ENCODE data around the gene KCNJ2.

KCNJ2 gene

GRCh38 chr17:70168044-70168976 is 1.0 kb upstream of the KCNJ2 start:
- Histone ChIP-seq H2AFZ (ENCODE audit: low read depth, low read length) (no peak overlapping the region), H3K4me1 (ENCODE audit: insufficient read depth, low read length) (no peaks in the 10 kb centered on the region), H3K4me3 (ENCODE audit: low read depth in 1 of 2, low read length in 2 of 2) (no peak overlapping the region), H3K4me2 (ENCODE audit: insufficient read depth, low read length) (no peak overlapping the region), H3K9me3 (ENCODE audit: insufficient read depth, low read length, severe bottlenecking) (no peaks in the 10 kb centered on the region), H3K79me2 (ENCODE audit: insufficient read depth, low read length) (no peaks in the 10 kb centered on the region), H3K36me3 (ENCODE audit: insufficient read depth, low read length) (no peaks in the 10 kb centered on the region), H4K20me1 (ENCODE audit: insufficient read depth, low read length) (no peaks in the 10 kb centered on the region), H3K9ac (ENCODE audit: low read depth, low read length) (no peak overlapping the region), H3K27me3 (ENCODE audit: insufficient read depth, low read length, poor library complexity) (no peaks in the 10 kb centered on the region), H3K27ac (ENCODE audit: low read length) (no peak overlapping the region)
- DNase-seq (no peak), ATAC-seq (ENCODE audit: insufficient read depth, low read depth) (no peak)
- TF ChIP-seq EZH2 (IDR thresholded peaks at IDR 0.05; ENCODE audit: borderline replicate concordance, low read depth, low read length, severe bottlenecking), result no peak
- peak; percentile 35 for TF ChIP-seq CTCF (IDR thresholded peaks at IDR 0.05; ENCODE audit: borderline replicate concordance, extremely low read depth, low read length, poor library complexity, severe bottlenecking)

GRCh38 chr17:70169709-70170597 is 621 bp downstream of the KCNJ2 start:
- Histone ChIP-seq H3K27me3 (ENCODE audit: insufficient read depth, low read length, poor library complexity) (no peaks in the 10 kb centered on the region), H3K9ac (ENCODE audit: low read depth, low read length) (no peak overlapping the region), H4K20me1 (ENCODE audit: insufficient read depth, low read length) (no peaks in the 10 kb centered on the region), H3K27ac (ENCODE audit: low read length) (no peak overlapping the region), H3K4me1 (ENCODE audit: insufficient read depth, low read length) (no peaks in the 10 kb centered on the region), H3K4me2 (ENCODE audit: insufficient read depth, low read length) (no peak overlapping the region), H3K36me3 (ENCODE audit: insufficient read depth, low read length) (no peaks in the 10 kb centered on the region), H3K9me3 (ENCODE audit: insufficient read depth, low read length, severe bottlenecking) (no peaks in the 10 kb centered on the region), H2AFZ (ENCODE audit: low read depth, low read length) (no peak overlapping the region), H3K79me2 (ENCODE audit: insufficient read depth, low read length) (no peaks in the 10 kb centered on the region), H3K4me3 (ENCODE audit: low read depth in 1 of 2, low read length in 2 of 2) (no peak overlapping the region)
- TF ChIP-seq EZH2 (IDR thresholded peaks at IDR 0.05; ENCODE audit: borderline replicate concordance, low read depth, low read length, severe bottlenecking) (no peak), CTCF (IDR thresholded peaks at IDR 0.05; ENCODE audit: borderline replicate concordance, extremely low read depth, low read length, poor library complexity, severe bottlenecking) (no peak)
- DNase-seq, result no peak
- ATAC-seq (ENCODE audit: insufficient read depth, low read depth), result no peak

GRCh38 chr17:70171159-70171558 is 1.8 kb downstream of the KCNJ2 start:
- Histone ChIP-seq H3K27ac (ENCODE audit: low read length) (no peak overlapping the region), H3K27me3 (ENCODE audit: insufficient read depth, low read length, poor library complexity) (no peaks in the 10 kb centered on the region), H3K4me2 (ENCODE audit: insufficient read depth, low read length) (no peak overlapping the region), H3K4me3 (ENCODE audit: low read depth in 1 of 2, low read length in 2 of 2) (no peak overlapping the region), H3K36me3 (ENCODE audit: insufficient read depth, low read length) (no peaks in the 10 kb centered on the region), H2AFZ (ENCODE audit: low read depth, low read length) (no peak overlapping the region), H4K20me1 (ENCODE audit: insufficient read depth, low read length) (no peaks in the 10 kb centered on the region), H3K9ac (ENCODE audit: low read depth, low read length) (no peak overlapping the region), H3K79me2 (ENCODE audit: insufficient read depth, low read length) (no peaks in the 10 kb centered on the region), H3K4me1 (ENCODE audit: insufficient read depth, low read length) (no peaks in the 10 kb centered on the region), H3K9me3 (ENCODE audit: insufficient read depth, low read length, severe bottlenecking) (no peaks in the 10 kb centered on the region)
- TF ChIP-seq EZH2 (IDR thresholded peaks at IDR 0.05; ENCODE audit: borderline replicate concordance, low read depth, low read length, severe bottlenecking) (no peak), CTCF (IDR thresholded peaks at IDR 0.05; ENCODE audit: borderline replicate concordance, extremely low read depth, low read length, poor library complexity, severe bottlenecking) (no peak)
- ATAC-seq (ENCODE audit: insufficient read depth, low read depth), result no peak
- DNase-seq, result no peak

Measured in DND-41 (cell line).